Body of pancreas (tissue), 4 donors: ENCODE results near the gene SMG1. TPM values are rescaled to one million over a fixed set of nuclear protein-coding genes. Genes with fewer than 3 reads are reported as not detected.
"Not testable (repeated sequence)": the region's sequence is repeated elsewhere in the genome, so short reads cannot be mapped to it uniquely, and the experiment has no call there.

ENCODE experiments used
- ATAC-seq: fragments of 150-250 bp; one replicate; pipeline ENCODE4 v1.9.1; 2016
- DNase-seq, 4 donors: peaks; one replicate each; pipeline ENCODE4 v3.0.0-alpha.2; 2019
- H3K27ac ChIP-seq, 4 donors: fragments of 200-600 bp; sonication (generic); 1 replicate in 3 of 4; 2 replicates in 1 of 4; pipeline versions ENCODE4 v1.5.1 to v1.6.1; 2016 to 2019; ENCODE audit warnings: mild to moderate bottlenecking in 1 of 4, mixed read lengths in 1 of 4, moderate library complexity in 1 of 4
- H3K27me3 ChIP-seq, 2 donors: fragments of 200-600 bp; sonication (generic); one replicate each; pipeline ENCODE4 v1.6.0; 2016; ENCODE audit warnings: mild to moderate bottlenecking in 1 of 2
- H3K36me3 ChIP-seq, 2 donors: fragments of 200-600 bp; sonication (generic); replicated peaks in 1 of 2; 2 replicates each; pipeline ENCODE4 v1.5.1; 2016; ENCODE audit warnings: low read depth in 2 of 2; ENCODE audit not compliant: insufficient read depth in 1 of 2
- H3K4me1 ChIP-seq: fragments of 200-600 bp; sonication (generic); one replicate; pipeline ENCODE4 v1.6.0; 2016
- H3K4me3 ChIP-seq, 2 donors: fragments of 200-600 bp; sonication (generic); 1 replicate in 1 of 2; 2 replicates in 1 of 2; pipeline ENCODE4 v1.5.1; 2016 to 2019
- H3K9me3 ChIP-seq, 3 donors: fragments of 200-600 bp; sonication (generic); 1 replicate in 2 of 3; 2 replicates in 1 of 3; pipeline ENCODE4 v1.5.1; 2016
- POLR2A ChIP-seq, 3 donors: fragments of 450-650 bp; IDR thresholded peaks; one replicate each; pipeline ENCODE4 v1.6.1; 2016; ENCODE audit warnings: antibody characterized with exemption in 3 of 3, mild to moderate bottlenecking in 2 of 3
- WGBS, 2 donors: methylation state at CpG; one replicate each; pipeline ENCODE4 v1.1.5; 2017; 5-methylcytosine and 5-hydroxymethylcytosine counted together
- intact Hi-C: fragments of 100-400 bp; cut with DNase I; formaldehyde crosslinking; loops from one replicate; pipeline ENCODE4 v1.15.1; 2023
- total RNA-seq, 2 donors: library from RNA; depleted of rRNA; stranded (reverse); fragments of >200 nt; gene quantifications; one replicate each; pipeline ENCODE4 v1.1.0, GENCODE V29; 2016
- TF ChIP-seq, protein P1 (sequence below), 7 experiments: fragments of 450-650 bp in 4 of 7; fragments of 200-600 bp in 3 of 7; sonication (generic) in 3 of 7; IDR thresholded peaks; one replicate each; pipeline ENCODE4 v1.5.1; 2016 to 2019; ENCODE audit warnings: antibody characterized with exemption in 7 of 7

The SMG1 gene
- total RNA-seq, 2 donors from 2014 or later, result 50.3 to 59.3 TPM

GRCh38 chr16:18965555-18965954 lies 39.3 kb upstream of the SMG1 start:
- H3K27ac ChIP-seq, result no peak overlapping the region
- 75% methylated on average over 5 of the region's 5 CpGs for WGBS, 2 donors
- DNase-seq (no peak), ATAC-seq (no peak)
- no peaks in the 10 kb centered on the region for H3K27me3 ChIP-seq
- H3K4me1 ChIP-seq, result peaks cover 5% of the 10 kb centered on the region
- H3K36me3 ChIP-seq, result no peaks in the 10 kb centered on the region
- no peak overlapping the region for H3K4me3 ChIP-seq
- H3K9me3 ChIP-seq, result no peaks in the 10 kb centered on the region
- TF ChIP-seq, protein P1, sequence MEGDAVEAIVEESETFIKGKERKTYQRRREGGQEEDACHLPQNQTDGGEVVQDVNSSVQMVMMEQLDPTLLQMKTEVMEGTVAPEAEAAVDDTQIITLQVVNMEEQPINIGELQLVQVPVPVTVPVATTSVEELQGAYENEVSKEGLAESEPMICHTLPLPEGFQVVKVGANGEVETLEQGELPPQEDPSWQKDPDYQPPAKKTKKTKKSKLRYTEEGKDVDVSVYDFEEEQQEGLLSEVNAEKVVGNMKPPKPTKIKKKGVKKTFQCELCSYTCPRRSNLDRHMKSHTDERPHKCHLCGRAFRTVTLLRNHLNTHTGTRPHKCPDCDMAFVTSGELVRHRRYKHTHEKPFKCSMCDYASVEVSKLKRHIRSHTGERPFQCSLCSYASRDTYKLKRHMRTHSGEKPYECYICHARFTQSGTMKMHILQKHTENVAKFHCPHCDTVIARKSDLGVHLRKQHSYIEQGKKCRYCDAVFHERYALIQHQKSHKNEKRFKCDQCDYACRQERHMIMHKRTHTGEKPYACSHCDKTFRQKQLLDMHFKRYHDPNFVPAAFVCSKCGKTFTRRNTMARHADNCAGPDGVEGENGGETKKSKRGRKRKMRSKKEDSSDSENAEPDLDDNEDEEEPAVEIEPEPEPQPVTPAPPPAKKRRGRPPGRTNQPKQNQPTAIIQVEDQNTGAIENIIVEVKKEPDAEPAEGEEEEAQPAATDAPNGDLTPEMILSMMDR (IDR thresholded peaks at IDR 0.05), result no peak
- TF ChIP-seq POLR2A (IDR thresholded peaks at IDR 0.05), result no peak
- intact Hi-C loops, result no loop called here

GRCh38 chr16:18959031-18959505 lies 32.9 kb upstream of the SMG1 start:
- Histone ChIP-seq H3K27me3 (no peaks in the 10 kb centered on the region), H3K36me3 (no peaks in the 10 kb centered on the region), H3K4me1 (no peaks in the 10 kb centered on the region), H3K9me3 (no peaks in the 10 kb centered on the region), H3K4me3 (no peak overlapping the region), H3K27ac (no peak overlapping the region)
- DNase-seq (no peak), ATAC-seq (no peak)
- intact Hi-C loops, result no loop called here
- TF ChIP-seq, protein P1 (IDR thresholded peaks at IDR 0.05), result no peak
- TF ChIP-seq POLR2A (IDR thresholded peaks at IDR 0.05), result no peak
- WGBS, 2 donors, result 57 to 69% methylated on average over 2 of the region's 2 CpGs

DNA sequence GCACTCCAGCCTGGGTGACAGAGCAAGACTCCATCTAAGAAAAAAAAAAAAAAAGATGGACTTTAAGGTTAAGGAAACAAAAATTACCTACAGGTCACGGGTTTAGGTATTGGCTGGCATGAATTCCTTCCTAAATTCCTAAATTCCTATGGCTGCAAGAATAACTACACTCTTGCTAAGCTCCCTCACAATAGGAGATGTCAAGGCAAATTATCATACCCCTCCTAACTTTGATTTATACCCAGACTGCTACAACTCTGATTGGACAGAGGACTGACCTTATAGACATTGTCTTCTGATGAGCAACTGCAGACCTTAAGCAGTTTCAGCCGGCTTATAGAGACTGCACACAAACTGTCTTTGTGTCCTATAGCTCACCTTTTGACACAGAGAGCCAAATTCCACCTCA lies 32.4 kb upstream of the SMG1 start:
- no peak overlapping the region for H3K4me3 ChIP-seq
- 74 to 78% methylated on average over 2 of the region's 2 CpGs for WGBS, 2 donors
- no peak for TF ChIP-seq POLR2A (IDR thresholded peaks at IDR 0.05)
- TF ChIP-seq, protein P1 (IDR thresholded peaks at IDR 0.05), result no peak
- H3K36me3 ChIP-seq, result no peaks in the 10 kb centered on the region
- H3K27me3 ChIP-seq, result no peaks in the 10 kb centered on the region
- H3K9me3 ChIP-seq, result no peaks in the 10 kb centered on the region
- DNase-seq, result no peak
- ATAC-seq, result no peak
- intact Hi-C loops, result no loop called here
- no peak overlapping the region for H3K27ac ChIP-seq
- H3K4me1 ChIP-seq, result no peaks in the 10 kb centered on the region

DNA sequence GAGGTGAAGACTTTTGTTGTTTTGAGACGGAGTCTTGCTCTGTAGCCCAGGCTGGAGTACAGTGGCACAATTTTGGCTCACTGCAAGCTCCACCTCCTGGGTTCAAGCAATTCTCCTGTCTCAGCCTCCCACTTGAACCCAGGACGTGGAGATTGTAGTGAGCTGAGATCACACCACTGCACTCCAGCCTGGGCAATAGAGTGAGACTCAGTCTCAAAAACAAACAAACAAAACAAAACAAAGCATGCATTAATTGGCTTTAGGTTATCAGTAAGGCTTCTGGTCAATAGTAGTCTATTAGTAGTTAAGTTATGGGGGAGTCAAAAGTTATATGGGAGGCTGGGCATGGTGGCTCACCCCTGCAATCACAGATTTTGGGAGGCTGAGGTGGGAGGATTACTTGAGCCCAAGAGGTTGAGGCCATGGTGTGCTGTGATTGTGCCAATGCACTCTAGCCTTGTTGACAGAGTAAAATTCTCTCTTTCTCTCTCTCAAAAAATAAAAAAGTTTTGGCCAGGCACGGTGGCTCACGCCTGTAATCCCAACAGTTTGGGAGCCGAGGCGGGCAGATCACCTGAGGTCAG lies 30.5 kb upstream of the SMG1 start:
- H3K4me3 ChIP-seq, H3K27me3 ChIP-seq, H3K27ac ChIP-seq, H3K9me3 ChIP-seq, DNase-seq, H3K4me1 ChIP-seq, H3K36me3 ChIP-seq, intact Hi-C loops, ATAC-seq: not testable (repeated sequence)
- 65 to 68% methylated on average over 6 of the region's 6 CpGs for WGBS, 2 donors

GRCh38 chr16:18955874-18956580 lies 29.8 kb upstream of the SMG1 start:
- H3K27me3 ChIP-seq, H3K4me3 ChIP-seq, ATAC-seq, intact Hi-C loops, H3K27ac ChIP-seq, H3K36me3 ChIP-seq, H3K9me3 ChIP-seq, H3K4me1 ChIP-seq: not testable (repeated sequence)
- WGBS, 2 donors, result 37 to 47% methylated on average over 13 to 19 of the region's 21 CpGs
- peak in 2 of 4 donors; percentile 6 to 13 for DNase-seq

GRCh38 chr16:18953547-18953946 lies 27.3 kb upstream of the SMG1 start:
- ATAC-seq (no peak), DNase-seq (no peak)
- Histone ChIP-seq H3K9me3 (no peaks in the 10 kb centered on the region), H3K27ac (no peak overlapping the region), H3K27me3 (no peaks in the 10 kb centered on the region), H3K4me3 (no peak overlapping the region), H3K36me3 (no peaks in the 10 kb centered on the region), H3K4me1 (no peaks in the 10 kb centered on the region)
- intact Hi-C loops, result no loop called here
- TF ChIP-seq POLR2A (IDR thresholded peaks at IDR 0.05), result no peak
- TF ChIP-seq, protein P1 (IDR thresholded peaks at IDR 0.05), result no peak
